Spleen (tissue), 11 donors: ENCODE measurements around the gene PYGB. TPM values are rescaled to one million over a fixed set of nuclear protein-coding genes. Genes with fewer than 3 reads are reported as not detected.
"Not testable (repeated sequence)": the region's sequence is repeated elsewhere in the genome, so short reads cannot be mapped to it uniquely, and the experiment has no call there.

ENCODE experiments used
- DNase-seq: peaks from one replicate; pipeline ENCODE4 v3.0.0-alpha.2; 2020
- H3K27ac ChIP-seq, 8 donors: fragments of 200-600 bp; sonication (generic) in 7 of 8; 1 replicate in 4 of 8; 2 replicates in 4 of 8; pipeline versions ENCODE4 v1.5.0 to v1.8.0; 2016 to 2021; ENCODE audit warnings: inconsistent platforms in 4 of 8, mild to moderate bottlenecking in 4 of 8, moderate library complexity in 1 of 8
- H3K27me3 ChIP-seq, 7 donors: fragments of 200-600 bp; sonication (generic) in 6 of 7; replicated peaks in 1 of 7; 1 replicate in 4 of 7; 2 replicates in 3 of 7; pipeline versions ENCODE4 v1.5.0 to v1.8.0; 2016 to 2021; ENCODE audit warnings: inconsistent platforms in 3 of 7, mild to moderate bottlenecking in 1 of 7
- H3K36me3 ChIP-seq, 6 donors: fragments of 200-600 bp; sonication (generic) in 5 of 6; 1 replicate in 4 of 6; 2 replicates in 2 of 6; pipeline versions ENCODE4 v1.5.0 to v1.8.0; 2016 to 2021; ENCODE audit warnings: inconsistent platforms in 2 of 6
- H3K4me1 ChIP-seq, 6 donors: fragments of 200-600 bp; sonication (generic) in 5 of 6; 1 replicate in 3 of 6; 2 replicates in 3 of 6; pipeline versions ENCODE4 v1.5.0 to v1.8.0; 2016 to 2021; ENCODE audit warnings: inconsistent platforms in 3 of 6
- H3K4me3 ChIP-seq, 8 donors: fragments of 200-600 bp; sonication (generic) in 7 of 8; 1 replicate in 4 of 8; 2 replicates in 4 of 8; pipeline versions ENCODE4 v1.5.0 to v1.8.0; 2016 to 2021; ENCODE audit warnings: inconsistent platforms in 4 of 8, mild to moderate bottlenecking in 4 of 8, moderate library complexity in 2 of 8
- H3K9me3 ChIP-seq, 8 donors: fragments of 200-600 bp; sonication (generic) in 7 of 8; 1 replicate in 4 of 8; 2 replicates in 4 of 8; pipeline versions ENCODE4 v1.5.0 to v1.8.0; 2016 to 2021; ENCODE audit warnings: inconsistent platforms in 4 of 8
- POLR2A ChIP-seq, 3 donors: fragments of 450-650 bp; IDR thresholded peaks; one replicate each; pipeline ENCODE4 v1.5.1; 2017; ENCODE audit warnings: antibody characterized with exemption in 3 of 3, mild to moderate bottlenecking in 1 of 3
- POLR2AphosphoS5 ChIP-seq, 3 donors: sonication (generic); formaldehyde crosslinking; IDR thresholded peaks; one replicate each; pipeline ENCODE4 v1.5.1; 2017; ENCODE audit warnings: antibody characterized with exemption in 3 of 3
- WGBS, 5 donors: extraction: QIAGEN DNeasy Blood & Tissue Kit in 3 of 5; methylation state at CpG; one replicate each; pipeline versions ENCODE4 v1.1.5 to v1.1.7; 2013 to 2018; 5-methylcytosine and 5-hydroxymethylcytosine counted together
- intact Hi-C: fragments of 100-400 bp; cut with DNase I; formaldehyde crosslinking; loops from one replicate; pipeline ENCODE4 v1.15.0; 2023; ENCODE audit warnings: low total_unique reads
- polyA plus RNA-seq, 3 donors: library from polyadenylated mRNA; stranded (reverse); fragments of 200-250 nt; gene quantifications; one replicate each; pipeline ENCODE4 v1.2.1, GENCODE V29; 2013
- total RNA-seq, 7 donors: library from RNA; depleted of rRNA in 3 of 7; stranded (reverse); fragments of >200 nt in 3 of 7; fragmentation: NEBNext Ultra II Directional in 4 of 7; extraction: Animal tissue kit (Norgen Biotek cat#: 25700) in 4 of 7; gene quantifications; one replicate each; pipeline versions ENCODE4 v1.1.0 to v1.2.1, GENCODE V29; 2016 to 2021
- TF ChIP-seq, protein P1 (sequence below), 11 experiments: fragments of 200-600 bp in 7 of 11; fragments of 450-650 bp in 4 of 11; sonication (generic) in 4 of 11; IDR thresholded peaks in 8 of 11; conservative IDR thresholded peaks in 3 of 11; 1 replicate in 7 of 11; 2 replicates in 4 of 11; pipeline versions ENCODE4 v1.4.0 to v1.8.0; 2016 to 2021; ENCODE audit warnings: antibody characterized with exemption in 11 of 11, inconsistent platforms in 4 of 11, mild to moderate bottlenecking in 1 of 11
- donor health status: healthy with polysubstance abuse.
- donor health status: DM: no; HTN: no; CAD: no; lungs with moderate emphysema.
- donor health status: DM: no; HTN: no; CAD: no.
- donor health status: Bipolar disorder and iron deficiency.
- donor health status: healthy.
- donor health status: DM: no; HTN: no; CAD: no.
- donor health status: DM: yes; HTN: yes; CAD: no.

PYGB gene
- total and polyA plus RNA-seq, 10 donors: 10.5 to 47.8 (median 32.3) TPM

- H3K9me3 ChIP-seq: peaks cover 0 to 5% (median 0%) of the 10 kb centered on the region in 8 donors
- H3K36me3 ChIP-seq: no peaks in the 10 kb centered on the region
- H3K4me3 ChIP-seq: no peak overlapping the region
- H3K27ac ChIP-seq: no peak overlapping the region
- peaks cover 0 to 59% (median 9%) of the 10 kb centered on the region in 7 donors for H3K27me3 ChIP-seq
- 89 to 94% (median 93%) methylated on average over 12 of the region's 12 CpGs for WGBS, 5 donors
- TF ChIP-seq, protein P1, sequence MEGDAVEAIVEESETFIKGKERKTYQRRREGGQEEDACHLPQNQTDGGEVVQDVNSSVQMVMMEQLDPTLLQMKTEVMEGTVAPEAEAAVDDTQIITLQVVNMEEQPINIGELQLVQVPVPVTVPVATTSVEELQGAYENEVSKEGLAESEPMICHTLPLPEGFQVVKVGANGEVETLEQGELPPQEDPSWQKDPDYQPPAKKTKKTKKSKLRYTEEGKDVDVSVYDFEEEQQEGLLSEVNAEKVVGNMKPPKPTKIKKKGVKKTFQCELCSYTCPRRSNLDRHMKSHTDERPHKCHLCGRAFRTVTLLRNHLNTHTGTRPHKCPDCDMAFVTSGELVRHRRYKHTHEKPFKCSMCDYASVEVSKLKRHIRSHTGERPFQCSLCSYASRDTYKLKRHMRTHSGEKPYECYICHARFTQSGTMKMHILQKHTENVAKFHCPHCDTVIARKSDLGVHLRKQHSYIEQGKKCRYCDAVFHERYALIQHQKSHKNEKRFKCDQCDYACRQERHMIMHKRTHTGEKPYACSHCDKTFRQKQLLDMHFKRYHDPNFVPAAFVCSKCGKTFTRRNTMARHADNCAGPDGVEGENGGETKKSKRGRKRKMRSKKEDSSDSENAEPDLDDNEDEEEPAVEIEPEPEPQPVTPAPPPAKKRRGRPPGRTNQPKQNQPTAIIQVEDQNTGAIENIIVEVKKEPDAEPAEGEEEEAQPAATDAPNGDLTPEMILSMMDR (IDR thresholded peaks at IDR 0.05 in 8 of 11, conservative IDR thresholded peaks at IDR 0.05 in 3 of 11): no peak
- TF ChIP-seq POLR2AphosphoS5 (IDR thresholded peaks at IDR 0.05) (no peak), POLR2A (IDR thresholded peaks at IDR 0.05) (no peak)
- DNase-seq: no peak
- no peaks in the 10 kb centered on the region for H3K4me1 ChIP-seq
- intact Hi-C loops: no loop called here
Measured at GRCh38 chr20:25238319-25239037, 9.4 kb upstream of the PYGB start.

GRCh38 chr20:25239387-25240370, 8.2 kb upstream of the PYGB start:
- no peaks in the 10 kb centered on the region for H3K36me3 ChIP-seq
- WGBS, 5 donors: 82 to 89% (median 83%) methylated on average over 12 to 19 of the region's 19 CpGs
- intact Hi-C loops: no loop called here
- H3K4me3 ChIP-seq: no peak overlapping the region
- no peak overlapping the region for H3K27ac ChIP-seq
- TF ChIP-seq, protein P1 (IDR thresholded peaks at IDR 0.05 in 8 of 11, conservative IDR thresholded peaks at IDR 0.05 in 3 of 11): no peak
- no peak for TF ChIP-seq POLR2AphosphoS5 (IDR thresholded peaks at IDR 0.05)
- no peak for TF ChIP-seq POLR2A (IDR thresholded peaks at IDR 0.05)
- peaks cover 0 to 9% (median 0%) of the 10 kb centered on the region in 8 donors for H3K9me3 ChIP-seq
- no peak for DNase-seq
- no peaks in the 10 kb centered on the region for H3K4me1 ChIP-seq
- H3K27me3 ChIP-seq: peaks cover 0 to 57% (median 9%) of the 10 kb centered on the region in 7 donors

DNA sequence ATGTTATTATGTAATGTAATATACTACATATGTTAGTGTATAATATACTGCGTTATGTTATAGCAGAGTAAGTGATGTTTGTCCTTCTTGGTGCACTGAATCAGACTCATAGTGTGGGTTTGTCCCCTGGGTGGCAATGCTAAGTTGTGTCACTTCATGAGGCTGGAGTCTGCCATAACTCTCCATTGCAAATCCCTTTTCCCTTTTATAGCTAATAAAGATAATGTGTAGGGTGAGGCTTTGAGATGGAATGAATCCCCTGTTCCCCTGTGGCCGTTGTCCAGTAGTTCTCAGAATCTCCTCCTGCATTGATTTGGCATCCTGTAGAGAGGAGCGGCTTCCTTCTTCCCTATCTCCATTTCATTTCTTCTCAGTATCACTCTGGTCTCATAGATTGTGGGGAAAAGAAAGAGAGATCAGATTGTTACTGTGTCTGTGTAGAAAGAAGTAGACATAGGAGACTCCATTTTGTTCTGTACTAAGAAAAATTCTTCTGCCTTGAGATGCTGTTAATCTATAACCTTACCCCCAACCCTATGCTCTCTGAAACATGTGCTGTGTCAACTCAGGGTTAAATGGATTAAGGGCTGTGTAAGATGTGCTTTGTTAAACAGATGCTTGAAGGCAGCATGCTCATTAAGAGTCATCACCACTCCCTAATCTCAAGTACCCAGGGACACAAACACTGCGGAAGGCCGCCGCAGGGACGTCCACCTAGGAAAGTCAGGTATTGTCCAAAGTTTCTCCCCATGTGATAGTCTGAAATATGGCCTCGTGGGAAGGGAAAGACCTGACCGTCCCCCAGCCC, 6.8 kb upstream of the PYGB start:
- 63 to 71% (median 68%) methylated on average over 9 of the region's 9 CpGs for WGBS, 5 donors

DNA sequence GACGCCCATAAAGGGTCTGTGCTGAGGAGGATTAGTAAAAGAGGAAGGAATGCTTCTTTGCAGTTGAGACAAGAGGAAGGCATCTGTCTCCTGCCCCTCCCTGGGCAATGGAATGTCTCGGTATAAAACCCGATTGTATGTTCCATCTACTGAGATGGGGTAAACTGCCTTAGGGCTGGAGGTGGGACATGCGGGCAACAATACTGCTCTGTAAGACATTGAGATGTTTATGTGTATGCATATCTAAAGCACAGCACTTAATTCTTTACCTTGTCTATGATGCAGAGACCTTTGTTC, 6.3 kb upstream of the PYGB start:
- not testable (repeated sequence) for H3K27ac ChIP-seq, DNase-seq

More for the DNA sequence above, 6.8 kb upstream of the PYGB start:
- H3K9me3 ChIP-seq, H3K36me3 ChIP-seq, intact Hi-C loops, H3K27ac ChIP-seq, H3K4me3 ChIP-seq, DNase-seq, H3K4me1 ChIP-seq: not testable (repeated sequence)
- H3K27me3 ChIP-seq: peaks cover 0 to 43% (median 4%) of the 10 kb centered on the region in 7 donors

More for the DNA sequence above, 6.3 kb upstream of the PYGB start:
- H3K9me3 ChIP-seq, intact Hi-C loops, H3K4me3 ChIP-seq, H3K36me3 ChIP-seq, H3K4me1 ChIP-seq: not testable (repeated sequence)
- WGBS, 5 donors: 19 to 31% (median 28%) methylated on average over 4 of the region's 4 CpGs
- H3K27me3 ChIP-seq: peaks cover 0 to 37% (median 0%) of the 10 kb centered on the region in 7 donors
